Chondrocyte (in vitro differentiated cells): ENCODE data around the gene NRM. TPM values are rescaled to one million over a fixed set of nuclear protein-coding genes. Genes with fewer than 3 reads are reported as not detected.

Experiments
- DNase-seq: peaks from one replicate; pipeline ENCODE4 v3.0.0; 2021; ENCODE audit warnings: mixed read lengths, low spot score
- H3K27ac Mint-ChIP-seq: one replicate; pipeline ENCODE4 v1.8.0; 2021; ENCODE audit warnings: mild to moderate bottlenecking, moderate library complexity, mixed read lengths; ENCODE audit not compliant: unreplicated experiment
- H3K27me3 Mint-ChIP-seq: 2 replicates; pipeline ENCODE4 v1.8.0; 2021; ENCODE audit warnings: low read depth, mixed read lengths
- H3K36me3 Mint-ChIP-seq: 2 replicates; pipeline ENCODE4 v1.8.0; 2021; ENCODE audit warnings: low read depth, mixed read lengths
- H3K4me1 Mint-ChIP-seq: 2 replicates; pipeline ENCODE4 v1.8.0; 2021; ENCODE audit warnings: low read depth, mild to moderate bottlenecking, mixed read lengths
- H3K4me3 Mint-ChIP-seq: one replicate; pipeline ENCODE4 v1.8.0; 2021; ENCODE audit warnings: mild to moderate bottlenecking, moderate library complexity, mixed read lengths; ENCODE audit not compliant: unreplicated experiment
- H3K9me3 Mint-ChIP-seq: 2 replicates; pipeline ENCODE4 v1.8.0; 2021; ENCODE audit warnings: low read depth, mixed read lengths
- total RNA-seq: library from RNA; stranded (reverse); gene quantifications from 3 replicates; pipeline ENCODE4 v1.2.1, GENCODE V29; 2021
- TF ChIP-seq, protein P1 (sequence below): fragments of 200-600 bp; sonication (generic); IDR thresholded peaks from 2 replicates; pipeline ENCODE4 v1.5.0; 2021; ENCODE audit warnings: antibody characterized with exemption, mild to moderate bottlenecking, moderate library complexity

The NRM gene
- total RNA-seq, 1 donor from 2014 or later, result 20.0 TPM

DNA sequence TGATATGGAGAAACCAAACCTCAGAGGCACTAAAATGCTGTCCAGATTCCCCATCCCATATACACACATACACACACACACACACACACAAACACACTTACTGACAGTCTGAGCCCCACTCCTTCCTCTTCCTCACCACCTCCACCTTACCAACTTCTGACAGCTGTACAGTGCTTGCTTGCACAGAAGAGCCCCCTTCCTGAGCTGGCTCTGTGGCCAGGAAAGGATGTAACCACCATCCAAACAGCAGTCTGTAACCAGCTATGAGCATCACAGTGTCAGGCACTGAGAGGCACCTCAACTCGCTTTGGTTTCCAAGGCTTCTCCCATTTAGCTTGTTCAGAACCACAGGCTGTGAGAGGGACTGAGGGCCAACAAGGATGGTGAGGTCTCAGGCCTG is 49.7 kb downstream of the NRM start:
- Mint-ChIP-seq H3K27me3 (no peaks in the 10 kb centered on the region), H3K27ac (no peak overlapping the region), H3K36me3 (peaks cover 12% of the 10 kb centered on the region), H3K4me1 (peaks cover 3% of the 10 kb centered on the region), H3K9me3 (no peaks in the 10 kb centered on the region), H3K4me3 (no peak overlapping the region)
- TF ChIP-seq, protein P1, sequence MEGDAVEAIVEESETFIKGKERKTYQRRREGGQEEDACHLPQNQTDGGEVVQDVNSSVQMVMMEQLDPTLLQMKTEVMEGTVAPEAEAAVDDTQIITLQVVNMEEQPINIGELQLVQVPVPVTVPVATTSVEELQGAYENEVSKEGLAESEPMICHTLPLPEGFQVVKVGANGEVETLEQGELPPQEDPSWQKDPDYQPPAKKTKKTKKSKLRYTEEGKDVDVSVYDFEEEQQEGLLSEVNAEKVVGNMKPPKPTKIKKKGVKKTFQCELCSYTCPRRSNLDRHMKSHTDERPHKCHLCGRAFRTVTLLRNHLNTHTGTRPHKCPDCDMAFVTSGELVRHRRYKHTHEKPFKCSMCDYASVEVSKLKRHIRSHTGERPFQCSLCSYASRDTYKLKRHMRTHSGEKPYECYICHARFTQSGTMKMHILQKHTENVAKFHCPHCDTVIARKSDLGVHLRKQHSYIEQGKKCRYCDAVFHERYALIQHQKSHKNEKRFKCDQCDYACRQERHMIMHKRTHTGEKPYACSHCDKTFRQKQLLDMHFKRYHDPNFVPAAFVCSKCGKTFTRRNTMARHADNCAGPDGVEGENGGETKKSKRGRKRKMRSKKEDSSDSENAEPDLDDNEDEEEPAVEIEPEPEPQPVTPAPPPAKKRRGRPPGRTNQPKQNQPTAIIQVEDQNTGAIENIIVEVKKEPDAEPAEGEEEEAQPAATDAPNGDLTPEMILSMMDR, result no peak
- no peak for DNase-seq

DNA sequence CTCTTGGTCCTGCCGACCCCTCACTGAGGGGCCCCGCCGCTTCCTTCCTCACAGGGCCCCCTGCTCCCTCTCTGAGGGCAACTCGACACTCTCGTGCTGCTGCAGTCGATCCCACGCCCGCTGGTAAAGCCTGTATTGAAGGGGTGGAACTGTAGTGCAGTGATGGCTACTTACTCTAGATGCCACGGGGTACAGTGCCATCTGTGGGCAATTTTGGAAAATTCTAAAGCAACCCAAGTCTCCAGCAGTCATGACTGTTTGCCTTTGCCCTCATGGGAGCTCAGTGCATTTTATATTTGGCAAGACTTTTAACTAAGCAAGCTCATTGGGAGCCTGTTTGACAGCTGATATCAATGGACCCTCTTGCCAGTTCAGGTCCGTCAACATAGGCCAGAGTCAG is 50.3 kb downstream of the NRM start:
- Mint-ChIP-seq H3K27ac (no peak overlapping the region), H3K27me3 (no peaks in the 10 kb centered on the region), H3K4me1 (no peaks in the 10 kb centered on the region), H3K36me3 (peaks cover 15% of the 10 kb centered on the region), H3K9me3 (no peaks in the 10 kb centered on the region), H3K4me3 (no peak overlapping the region)
- no peak for DNase-seq
- TF ChIP-seq, protein P1, result peak; percentile 23

Other genes starting within 250 kb of the NRM start
- 89.9 to 93.8 TPM (median 93.2 TPM) in 3 replicates for gene HLA-E, start 201.5 kb downstream of the NRM start, total RNA-seq
- gene GNL1, start 134.5 kb downstream of the NRM start, total RNA-seq, result 57.7 to 76.7 TPM (median 61.5 TPM) in 3 replicates
- 8.6 to 13.6 TPM (median 9.9 TPM) in 3 replicates for gene PRR3, start 133.7 kb downstream of the NRM start, total RNA-seq
- 51.9 to 66.1 TPM (median 53.0 TPM) in 3 replicates for gene ABCF1, start 119.5 kb downstream of the NRM start, total RNA-seq
- gene PPP1R10, start 73.7 kb downstream of the NRM start, total RNA-seq, result 57.1 to 64.5 TPM (median 58.2 TPM) in 3 replicates
- gene MRPS18B, start 73.1 kb downstream of the NRM start, total RNA-seq, result 23.3 to 25.4 TPM (median 24.7 TPM) in 3 replicates
- gene ATAT1, start 64.1 kb downstream of the NRM start, total RNA-seq, result 11.4 to 18.7 TPM (median 12.5 TPM) in 3 replicates
- 11.5 to 18.3 TPM (median 13.4 TPM) in 3 replicates for gene C6orf136, start 43.9 kb downstream of the NRM start, total RNA-seq
- gene DHX16, start 18.0 kb downstream of the NRM start, total RNA-seq, result 20.4 to 29.6 TPM (median 22.6 TPM) in 3 replicates
- gene PPP1R18, start 4.3 kb downstream of the NRM start, total RNA-seq, result 99.9 to 171 TPM (median 165 TPM) in 3 replicates
- gene MDC1, start 26.3 kb upstream of the NRM start, total RNA-seq, result 25.5 to 33.5 TPM (median 33.1 TPM) in 3 replicates
- gene TUBB, start 29.4 kb upstream of the NRM start, total RNA-seq, result 681 to 975 TPM (median 692 TPM) in 3 replicates
- gene FLOT1, start 51.7 kb upstream of the NRM start, total RNA-seq, result 66.8 to 72.7 TPM (median 69.1 TPM) in 3 replicates
- 332 to 354 TPM (median 333 TPM) in 3 replicates for gene IER3, start 53.6 kb upstream of the NRM start, total RNA-seq
- gene DDR1, start 193.5 kb upstream of the NRM start, total RNA-seq, result 112 to 157 TPM (median 117 TPM) in 3 replicates
- gene GTF2H4, start 217.2 kb upstream of the NRM start, total RNA-seq, result 39.5 to 54.6 TPM (median 40.1 TPM) in 3 replicates
- gene VARS2, start 223.3 kb upstream of the NRM start, total RNA-seq, result 33.1 to 48.0 TPM (median 33.8 TPM) in 3 replicates
- gene SFTA2, start 241.2 kb upstream of the NRM start, total RNA-seq, result not detected in 3 replicates
- 0.07 TPM in 1 of 3 replicates, not detected in the others for gene MUCL3, start 250.0 kb upstream of the NRM start, total RNA-seq